GM12875 (cell line): ENCODE data around the gene TRIM63.

ENCODE experiments used
- H3K4me3 ChIP-seq: one replicate; pipeline ENCODE4 v1.5.1; 2011; ENCODE audit warnings: low read depth, low read length, control low read depth
- CTCF ChIP-seq: IDR thresholded peaks from 2 replicates; pipeline ENCODE4 v1.5.1; 2011; ENCODE audit warnings: low read depth, mild to moderate bottlenecking, control low read depth, inconsistent platforms, low read length, moderate library complexity, borderline replicate concordance; ENCODE audit not compliant: insufficient read depth

TRIM63 gene

GRCh38 chr1:26084091-26084561 lies 16.7 kb upstream of the TRIM63 start:
- TF ChIP-seq CTCF = no peak
- no peak overlapping the region for H3K4me3 ChIP-seq

GRCh38 chr1:26083208-26083607 lies 15.8 kb upstream of the TRIM63 start:
- no peak for TF ChIP-seq CTCF
- H3K4me3 ChIP-seq = no peak overlapping the region

- H3K4me3 ChIP-seq = no peak overlapping the region
- no peak for TF ChIP-seq CTCF
Measured at GRCh38 chr1:26082020-26082350, 14.6 kb upstream of the TRIM63 start.

GRCh38 chr1:26081267-26082019 lies 14.0 kb upstream of the TRIM63 start:
- no peak for TF ChIP-seq CTCF
- H3K4me3 ChIP-seq = no peak overlapping the region

GRCh38 chr1:26079960-26080814 lies 12.8 kb upstream of the TRIM63 start:
- TF ChIP-seq CTCF = no peak
- no peak overlapping the region for H3K4me3 ChIP-seq

- no peak overlapping the region for H3K4me3 ChIP-seq
- TF ChIP-seq CTCF = no peak
Measured at GRCh38 chr1:26079178-26079563, 11.7 kb upstream of the TRIM63 start.
